Transverse colon (tissue), 3 donors: ENCODE data around the gene RNF5.
A peak's percentile ranks its signal among the peaks of the same experiment; 100 is the strongest.

Experiments
- CTCF ChIP-seq, 5 experiments: fragments of 200-600 bp in 3 of 5; fragments of 450-650 bp in 2 of 5; sonication (generic) in 3 of 5; IDR thresholded peaks; 1 replicate in 2 of 5; 2 replicates in 3 of 5; pipeline ENCODE4 v1.5.1; 2016 to 2017; ENCODE audit warnings: antibody characterized with exemption in 5 of 5, inconsistent platforms in 3 of 5, mild to moderate bottlenecking in 2 of 5, moderate library complexity in 1 of 5
- EP300 ChIP-seq: sonication (generic); formaldehyde crosslinking; IDR thresholded peaks from one replicate; pipeline ENCODE4 v1.6.1; 2017; ENCODE audit warnings: antibody characterized with exemption, low read depth
- POLR2A ChIP-seq: fragments of 450-650 bp; IDR thresholded peaks from one replicate; pipeline ENCODE4 v1.6.1; 2016; ENCODE audit warnings: antibody characterized with exemption, mild to moderate bottlenecking, moderate library complexity

GRCh38 chr6:32154514-32155161 is 23.6 kb upstream of the RNF5 start:
- TF ChIP-seq CTCF (IDR thresholded peaks at IDR 0.05) = peak; percentile 56 to 89 (median 61)
- peak; percentile 48 for TF ChIP-seq POLR2A
- no peak for TF ChIP-seq EP300
